ENCODE measurements around the gene BLMH. TPM values are rescaled to one million over a fixed set of nuclear protein-coding genes. Genes with fewer than 3 reads are reported as not detected.

Gene BLMH
- total RNA-seq, 1 experiment from 2014 or later = 51.2 TPM

DNA sequence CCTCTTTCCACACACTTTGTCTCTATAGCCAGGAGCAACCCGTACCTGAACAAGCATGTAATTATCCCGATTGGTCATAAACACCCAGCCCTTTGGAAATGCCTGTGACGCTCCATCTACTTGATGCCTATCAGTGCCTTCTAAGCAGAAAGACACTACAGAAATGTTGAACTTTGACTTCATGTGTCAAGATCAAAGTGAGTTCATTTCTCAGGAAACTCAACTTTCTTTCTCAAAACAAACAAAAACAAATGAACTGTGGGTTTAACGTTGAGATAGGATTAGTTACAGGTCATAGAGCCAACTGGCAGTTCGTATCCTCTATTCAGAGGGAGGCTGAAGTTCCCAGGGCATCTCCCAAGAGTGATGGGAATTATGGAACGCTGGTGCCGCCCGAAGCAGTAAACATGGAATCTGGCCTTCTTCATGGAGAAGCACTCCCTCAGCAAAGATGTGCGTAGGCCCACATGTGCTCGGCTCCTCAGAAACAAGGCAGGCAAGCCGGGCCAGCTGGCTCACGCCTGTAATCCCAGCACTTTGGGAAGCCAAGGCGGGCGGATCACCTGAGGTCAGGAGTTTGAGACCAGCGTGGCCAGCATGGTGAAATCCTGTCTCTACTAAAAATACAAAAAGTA, 65.7 kb downstream of the BLMH start:
- no peaks in the 10 kb centered on the region for H3K36me3 ChIP-seq (ENCODE audit: control insufficient read depth in 1 of 2, insufficient read depth in 2 of 2, low read length in 2 of 2)
- no peak overlapping the region for H3K9ac ChIP-seq (ENCODE audit: low read length)
- H3K4me1 ChIP-seq (ENCODE audit: control insufficient read depth in 1 of 2, insufficient read depth in 2 of 2, low read length in 2 of 2) = peaks cover 0 to 9% of the 10 kb centered on the region in 2 experiments; a peak in 1 of 4 replicates
- TF ChIP-seq, protein P1, sequence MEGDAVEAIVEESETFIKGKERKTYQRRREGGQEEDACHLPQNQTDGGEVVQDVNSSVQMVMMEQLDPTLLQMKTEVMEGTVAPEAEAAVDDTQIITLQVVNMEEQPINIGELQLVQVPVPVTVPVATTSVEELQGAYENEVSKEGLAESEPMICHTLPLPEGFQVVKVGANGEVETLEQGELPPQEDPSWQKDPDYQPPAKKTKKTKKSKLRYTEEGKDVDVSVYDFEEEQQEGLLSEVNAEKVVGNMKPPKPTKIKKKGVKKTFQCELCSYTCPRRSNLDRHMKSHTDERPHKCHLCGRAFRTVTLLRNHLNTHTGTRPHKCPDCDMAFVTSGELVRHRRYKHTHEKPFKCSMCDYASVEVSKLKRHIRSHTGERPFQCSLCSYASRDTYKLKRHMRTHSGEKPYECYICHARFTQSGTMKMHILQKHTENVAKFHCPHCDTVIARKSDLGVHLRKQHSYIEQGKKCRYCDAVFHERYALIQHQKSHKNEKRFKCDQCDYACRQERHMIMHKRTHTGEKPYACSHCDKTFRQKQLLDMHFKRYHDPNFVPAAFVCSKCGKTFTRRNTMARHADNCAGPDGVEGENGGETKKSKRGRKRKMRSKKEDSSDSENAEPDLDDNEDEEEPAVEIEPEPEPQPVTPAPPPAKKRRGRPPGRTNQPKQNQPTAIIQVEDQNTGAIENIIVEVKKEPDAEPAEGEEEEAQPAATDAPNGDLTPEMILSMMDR (IDR thresholded peaks at IDR 0.05 in 2 of 3, conservative IDR thresholded peaks at IDR 0.05 in 1 of 3; ENCODE audit: borderline replicate concordance in 1 of 3, insufficient read depth in 1 of 3, low read depth in 2 of 3, low read length in 2 of 3) = no peak
- TF ChIP-seq SIN3A (IDR thresholded peaks at IDR 0.05; ENCODE audit: low read depth) = no peak
- intact Hi-C loops (cut with micrococcal nuclease) = no loop called here
- RAD21 ChIA-PET (ENCODE audit: low non-redundant PET in 1 of 2, low total read pairs in 2 of 2, uncharacterized antibody in 2 of 2, unreplicated experiment in 2 of 2) = no interaction called here
- BruUV-seq (replicated peaks) = no TSS peak
- no peaks in the 10 kb centered on the region for H4K20me1 ChIP-seq (ENCODE audit: insufficient read depth)
- DNase-seq (ENCODE audit: low read depth, low spot score) = no peak
- POLR2A ChIA-PET = no interaction called here
- H3K27ac ChIP-seq (ENCODE audit: low read depth, low read length) = no peak overlapping the region
- no peaks in the 10 kb centered on the region for H3K79me2 ChIP-seq (ENCODE audit: insufficient read depth, low read length)
- no peak for ATAC-seq
- no peak overlapping the region for H3K4me2 ChIP-seq (ENCODE audit: low read length)
- H3K27me3 ChIP-seq (ENCODE audit: insufficient read depth, low read length) = 0 out of 2 replicates have a peak, but pooled peaks cover 9% of the 10 kb centered on the region
- no peaks in the 10 kb centered on the region for H3K9me2 ChIP-seq (ENCODE audit: insufficient read depth)
- no peak overlapping the region for H2AFZ ChIP-seq (ENCODE audit: low read depth, low read length, poor library complexity, severe bottlenecking)
- CTCF ChIA-PET = no interaction called here
- no peaks in the 10 kb centered on the region for H3K9me3 ChIP-seq (ENCODE audit: control insufficient read depth in 1 of 2, insufficient read depth in 1 of 2, low read depth in 1 of 2, low read length in 2 of 2)
- no peak overlapping the region for H3K4me3 ChIP-seq (replicated peaks in 1 of 2; ENCODE audit: low read depth in 1 of 2, low read length in 2 of 2)

DNA sequence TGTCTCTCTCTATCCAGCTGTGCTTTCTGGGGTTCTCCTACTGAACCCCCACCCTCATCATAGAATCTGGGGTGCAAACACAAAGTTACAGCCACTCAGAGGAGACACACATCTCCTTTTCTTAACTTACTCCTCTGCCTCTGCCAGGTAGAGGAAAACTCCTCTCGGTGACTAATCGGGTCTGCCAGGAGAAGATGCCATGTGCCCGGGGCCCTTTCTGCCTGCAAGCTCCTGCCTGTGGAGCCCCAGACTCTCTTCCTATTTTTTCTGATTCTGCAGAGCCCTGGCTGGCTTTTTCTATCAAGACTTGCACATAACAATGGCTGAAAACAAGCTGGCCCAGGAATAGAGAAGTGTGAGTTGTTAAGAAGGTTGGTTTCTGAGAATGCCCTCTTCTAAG, 66.6 kb downstream of the BLMH start:
- no peak overlapping the region for H3K4me2 ChIP-seq (ENCODE audit: low read length)
- H3K9ac ChIP-seq (ENCODE audit: low read length) = no peak overlapping the region
- CTCF ChIA-PET = no interaction called here
- H3K4me3 ChIP-seq (replicated peaks in 1 of 2; ENCODE audit: low read depth in 1 of 2, low read length in 2 of 2) = no peak overlapping the region
- POLR2A ChIA-PET = no interaction called here
- H3K79me2 ChIP-seq (ENCODE audit: insufficient read depth, low read length) = no peaks in the 10 kb centered on the region
- BruUV-seq (replicated peaks) = no TSS peak
- H3K9me3 ChIP-seq (ENCODE audit: control insufficient read depth in 1 of 2, insufficient read depth in 1 of 2, low read depth in 1 of 2, low read length in 2 of 2) = no peaks in the 10 kb centered on the region
- H3K9me2 ChIP-seq (ENCODE audit: insufficient read depth) = no peaks in the 10 kb centered on the region
- intact Hi-C loops (cut with micrococcal nuclease) = no loop called here
- TF ChIP-seq EGR1 (IDR thresholded peaks at IDR 0.05; ENCODE audit: low read depth) (no peak), ELF1 (IDR thresholded peaks at IDR 0.05; ENCODE audit: borderline replicate concordance, low read depth) (no peak), YY1 (IDR thresholded peaks at IDR 0.05; ENCODE audit: extremely low read depth, insufficient replicate concordance, low read depth, low read length) (no peak), EZH2 (IDR thresholded peaks at IDR 0.05) (no peak), RAD21 (IDR thresholded peaks at IDR 0.05; ENCODE audit: low read depth) (no peak), ZNF274 (IDR thresholded peaks at IDR 0.05; ENCODE audit: low read depth, low read length) (no peak), SIN3A (IDR thresholded peaks at IDR 0.05; ENCODE audit: low read depth) (no peak), TCF7L2 (IDR thresholded peaks at IDR 0.05; ENCODE audit: borderline replicate concordance, extremely low read depth, insufficient read depth, insufficient read length) (no peak)
- TF ChIP-seq, protein P2, sequence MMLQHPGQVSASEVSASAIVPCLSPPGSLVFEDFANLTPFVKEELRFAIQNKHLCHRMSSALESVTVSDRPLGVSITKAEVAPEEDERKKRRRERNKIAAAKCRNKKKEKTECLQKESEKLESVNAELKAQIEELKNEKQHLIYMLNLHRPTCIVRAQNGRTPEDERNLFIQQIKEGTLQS (IDR thresholded peaks at IDR 0.05) = no peak
- TF ChIP-seq, protein P3, sequence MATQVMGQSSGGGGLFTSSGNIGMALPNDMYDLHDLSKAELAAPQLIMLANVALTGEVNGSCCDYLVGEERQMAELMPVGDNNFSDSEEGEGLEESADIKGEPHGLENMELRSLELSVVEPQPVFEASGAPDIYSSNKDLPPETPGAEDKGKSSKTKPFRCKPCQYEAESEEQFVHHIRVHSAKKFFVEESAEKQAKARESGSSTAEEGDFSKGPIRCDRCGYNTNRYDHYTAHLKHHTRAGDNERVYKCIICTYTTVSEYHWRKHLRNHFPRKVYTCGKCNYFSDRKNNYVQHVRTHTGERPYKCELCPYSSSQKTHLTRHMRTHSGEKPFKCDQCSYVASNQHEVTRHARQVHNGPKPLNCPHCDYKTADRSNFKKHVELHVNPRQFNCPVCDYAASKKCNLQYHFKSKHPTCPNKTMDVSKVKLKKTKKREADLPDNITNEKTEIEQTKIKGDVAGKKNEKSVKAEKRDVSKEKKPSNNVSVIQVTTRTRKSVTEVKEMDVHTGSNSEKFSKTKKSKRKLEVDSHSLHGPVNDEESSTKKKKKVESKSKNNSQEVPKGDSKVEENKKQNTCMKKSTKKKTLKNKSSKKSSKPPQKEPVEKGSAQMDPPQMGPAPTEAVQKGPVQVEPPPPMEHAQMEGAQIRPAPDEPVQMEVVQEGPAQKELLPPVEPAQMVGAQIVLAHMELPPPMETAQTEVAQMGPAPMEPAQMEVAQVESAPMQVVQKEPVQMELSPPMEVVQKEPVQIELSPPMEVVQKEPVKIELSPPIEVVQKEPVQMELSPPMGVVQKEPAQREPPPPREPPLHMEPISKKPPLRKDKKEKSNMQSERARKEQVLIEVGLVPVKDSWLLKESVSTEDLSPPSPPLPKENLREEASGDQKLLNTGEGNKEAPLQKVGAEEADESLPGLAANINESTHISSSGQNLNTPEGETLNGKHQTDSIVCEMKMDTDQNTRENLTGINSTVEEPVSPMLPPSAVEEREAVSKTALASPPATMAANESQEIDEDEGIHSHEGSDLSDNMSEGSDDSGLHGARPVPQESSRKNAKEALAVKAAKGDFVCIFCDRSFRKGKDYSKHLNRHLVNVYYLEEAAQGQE (IDR thresholded peaks at IDR 0.05; ENCODE audit: low read depth) = no peak
- H2AFZ ChIP-seq (ENCODE audit: low read depth, low read length, poor library complexity, severe bottlenecking) = no peak overlapping the region
- H3K27ac ChIP-seq (ENCODE audit: low read depth, low read length) = no peak overlapping the region
- no peak for DNase-seq (ENCODE audit: low read depth, low spot score)
- no peaks in the 10 kb centered on the region for H3K36me3 ChIP-seq (ENCODE audit: control insufficient read depth in 1 of 2, insufficient read depth in 2 of 2, low read length in 2 of 2)
- no peaks in the 10 kb centered on the region for H4K20me1 ChIP-seq (ENCODE audit: insufficient read depth)
- no peak for ATAC-seq
- H3K4me1 ChIP-seq (ENCODE audit: control insufficient read depth in 1 of 2, insufficient read depth in 2 of 2, low read length in 2 of 2) = peaks cover 0 to 9% of the 10 kb centered on the region in 2 experiments; a peak in 1 of 4 replicates
- 0 out of 2 replicates have a peak, but pooled peaks cover 2% of the 10 kb centered on the region for H3K27me3 ChIP-seq (ENCODE audit: insufficient read depth, low read length)
- RAD21 ChIA-PET (ENCODE audit: low non-redundant PET in 1 of 2, low total read pairs in 2 of 2, uncharacterized antibody in 2 of 2, unreplicated experiment in 2 of 2) = no interaction called here
